ENCODE data around the gene SMARCE1. TPM values are rescaled to one million over a fixed set of nuclear protein-coding genes. Genes with fewer than 3 reads are reported as not detected.
"Not testable (repeated sequence)": the region's sequence is repeated elsewhere in the genome, so short reads cannot be mapped to it uniquely, and the experiment has no call there.

SMARCE1 gene
- total and polyA plus RNA-seq, 2 donors = 109 to 126 TPM

- H3K4me1 ChIP-seq (ENCODE audit: control insufficient read depth in 2 of 2, insufficient read depth in 2 of 2, low read length in 2 of 2) = peaks cover 8 to 65% of the 10 kb centered on the region in 2 donors
- no peaks in the 10 kb centered on the region for H3K36me3 ChIP-seq (ENCODE audit: control insufficient read depth in 2 of 2, insufficient read depth in 2 of 2, low read length in 1 of 2)
- peak overlapping the region; percentile 77 to 90 for H3K27ac ChIP-seq (ENCODE audit: low read depth in 1 of 2, low read length in 1 of 2)
- no peaks in the 10 kb centered on the region for H3K27me3 ChIP-seq (ENCODE audit: control insufficient read depth in 2 of 2, insufficient read depth in 1 of 2, low read length in 1 of 2)
- 67% methylated on average over 20 of the region's 20 CpGs for WGBS
- peak in 1 of 9 donors; percentile 63 for DNase-seq (ENCODE audit: low read depth in 6 of 9, low spot score in 9 of 9)
- no peak overlapping the region for H3K4me3 ChIP-seq (ENCODE audit: low read length in 2 of 2)
- H3K9me3 ChIP-seq (ENCODE audit: control insufficient read depth in 2 of 2, insufficient read depth in 1 of 2, low read length in 1 of 2) = no peaks in the 10 kb centered on the region
These were observed 48.8 kb downstream of the SMARCE1 start for GRCh38 chr17:40598619-40599467.

- WGBS = 86% methylated on average over 5 of the region's 5 CpGs
- H3K4me3 ChIP-seq (ENCODE audit: low read length in 2 of 2) = no peak overlapping the region
- H3K36me3 ChIP-seq (ENCODE audit: control insufficient read depth in 2 of 2, insufficient read depth in 2 of 2, low read length in 1 of 2) = no peaks in the 10 kb centered on the region
- no peak for DNase-seq (ENCODE audit: low read depth in 6 of 9, low spot score in 9 of 9)
- H3K9me3 ChIP-seq (ENCODE audit: control insufficient read depth in 2 of 2, insufficient read depth in 1 of 2, low read length in 1 of 2) = no peaks in the 10 kb centered on the region
- H3K27me3 ChIP-seq (ENCODE audit: control insufficient read depth in 2 of 2, insufficient read depth in 1 of 2, low read length in 1 of 2) = no peaks in the 10 kb centered on the region
- H3K27ac ChIP-seq (ENCODE audit: low read depth in 1 of 2, low read length in 1 of 2) = peak overlapping the region; percentile 77 to 90
- peaks cover 8 to 59% of the 10 kb centered on the region in 2 donors for H3K4me1 ChIP-seq (ENCODE audit: control insufficient read depth in 2 of 2, insufficient read depth in 2 of 2, low read length in 2 of 2)
These were observed 49.4 kb downstream of the SMARCE1 start for GRCh38 chr17:40598301-40598618.

GRCh38 chr17:40597556-40598300, 49.9 kb downstream of the SMARCE1 start:
- Histone ChIP-seq H3K27me3 (ENCODE audit: control insufficient read depth in 2 of 2, insufficient read depth in 1 of 2, low read length in 1 of 2) (no peaks in the 10 kb centered on the region), H3K27ac (ENCODE audit: low read depth in 1 of 2, low read length in 1 of 2) (peak overlapping the region; percentile 90 to 92), H3K4me1 (ENCODE audit: control insufficient read depth in 2 of 2, insufficient read depth in 2 of 2, low read length in 2 of 2) (peaks cover 8 to 54% of the 10 kb centered on the region in 2 donors), H3K9me3 (ENCODE audit: control insufficient read depth in 2 of 2, insufficient read depth in 1 of 2, low read length in 1 of 2) (no peaks in the 10 kb centered on the region), H3K36me3 (ENCODE audit: control insufficient read depth in 2 of 2, insufficient read depth in 2 of 2, low read length in 1 of 2) (no peaks in the 10 kb centered on the region), H3K4me3 (ENCODE audit: low read length in 2 of 2) (no peak overlapping the region)
- DNase-seq (ENCODE audit: low read depth in 6 of 9, low spot score in 9 of 9) = no peak
- WGBS = 91% methylated on average over 9 of the region's 9 CpGs

GRCh38 chr17:40597156-40597555, 50.5 kb downstream of the SMARCE1 start:
- WGBS = 84% methylated on average over 3 of the region's 3 CpGs
- H3K36me3 ChIP-seq (ENCODE audit: control insufficient read depth in 2 of 2, insufficient read depth in 2 of 2, low read length in 1 of 2) = no peaks in the 10 kb centered on the region
- no peaks in the 10 kb centered on the region for H3K27me3 ChIP-seq (ENCODE audit: control insufficient read depth in 2 of 2, insufficient read depth in 1 of 2, low read length in 1 of 2)
- peak overlapping the region; percentile 90 to 92 for H3K27ac ChIP-seq (ENCODE audit: low read depth in 1 of 2, low read length in 1 of 2)
- no peak overlapping the region for H3K4me3 ChIP-seq (ENCODE audit: low read length in 2 of 2)
- H3K4me1 ChIP-seq (ENCODE audit: control insufficient read depth in 2 of 2, insufficient read depth in 2 of 2, low read length in 2 of 2) = peaks cover 8 to 48% of the 10 kb centered on the region in 2 donors
- H3K9me3 ChIP-seq (ENCODE audit: control insufficient read depth in 2 of 2, insufficient read depth in 1 of 2, low read length in 1 of 2) = no peaks in the 10 kb centered on the region
- peak in 1 of 9 donors; percentile 60 for DNase-seq (ENCODE audit: low read depth in 6 of 9, low spot score in 9 of 9)

- Histone ChIP-seq H3K27me3 (ENCODE audit: control insufficient read depth in 2 of 2, insufficient read depth in 1 of 2, low read length in 1 of 2) (no peaks in the 10 kb centered on the region), H3K27ac (ENCODE audit: low read depth in 1 of 2, low read length in 1 of 2) (peak overlapping the region; percentile 76 to 90), H3K9me3 (ENCODE audit: control insufficient read depth in 2 of 2, insufficient read depth in 1 of 2, low read length in 1 of 2) (no peaks in the 10 kb centered on the region), H3K4me3 (ENCODE audit: low read length in 2 of 2) (no peak overlapping the region), H3K36me3 (ENCODE audit: control insufficient read depth in 2 of 2, insufficient read depth in 2 of 2, low read length in 1 of 2) (no peaks in the 10 kb centered on the region), H3K4me1 (ENCODE audit: control insufficient read depth in 2 of 2, insufficient read depth in 2 of 2, low read length in 2 of 2) (peaks cover 8 to 41% of the 10 kb centered on the region in 2 donors)
- DNase-seq (ENCODE audit: low read depth in 6 of 9, low spot score in 9 of 9) = peak in 1 of 9 donors; percentile 51
- WGBS = 77% methylated on average over 7 of the region's 7 CpGs
These were observed 51.2 kb downstream of the SMARCE1 start for GRCh38 chr17:40596261-40596919.

- Histone ChIP-seq H3K4me1 (ENCODE audit: control insufficient read depth in 2 of 2, insufficient read depth in 2 of 2, low read length in 2 of 2) (peaks cover 0 to 2% of the 10 kb centered on the region in 2 donors), H3K27me3 (ENCODE audit: control insufficient read depth in 2 of 2, insufficient read depth in 1 of 2, low read length in 1 of 2) (no peaks in the 10 kb centered on the region), H3K27ac (ENCODE audit: low read depth in 1 of 2, low read length in 1 of 2) (no peak overlapping the region), H3K36me3 (ENCODE audit: control insufficient read depth in 2 of 2, insufficient read depth in 2 of 2, low read length in 1 of 2) (no peaks in the 10 kb centered on the region), H3K4me3 (ENCODE audit: low read length in 2 of 2) (no peak overlapping the region), H3K9me3 (ENCODE audit: control insufficient read depth in 2 of 2, insufficient read depth in 1 of 2, low read length in 1 of 2) (no peaks in the 10 kb centered on the region)
- WGBS = 97% methylated on average over 3 of the region's 3 CpGs
- DNase-seq (ENCODE audit: low read depth in 6 of 9, low spot score in 9 of 9) = no peak
These were observed 56.9 kb downstream of the SMARCE1 start for GRCh38 chr17:40590742-40591141.

- Histone ChIP-seq H3K27ac (ENCODE audit: low read depth in 1 of 2, low read length in 1 of 2) (no peak overlapping the region), H3K36me3 (ENCODE audit: control insufficient read depth in 2 of 2, insufficient read depth in 2 of 2, low read length in 1 of 2) (no peaks in the 10 kb centered on the region)
These were observed 59.1 kb downstream of the SMARCE1 start for GRCh38 chr17:40588552-40588951.

GRCh38 chr17:40586264-40586663, 61.4 kb downstream of the SMARCE1 start:
- H3K27me3 ChIP-seq (ENCODE audit: control insufficient read depth in 2 of 2, insufficient read depth in 1 of 2, low read length in 1 of 2); H3K9me3 ChIP-seq (ENCODE audit: control insufficient read depth in 2 of 2, insufficient read depth in 1 of 2, low read length in 1 of 2); H3K36me3 ChIP-seq (ENCODE audit: control insufficient read depth in 2 of 2, insufficient read depth in 2 of 2, low read length in 1 of 2); DNase-seq (ENCODE audit: low read depth in 6 of 9, low spot score in 9 of 9); H3K4me3 ChIP-seq (ENCODE audit: low read length in 2 of 2); H3K27ac ChIP-seq (ENCODE audit: low read depth in 1 of 2, low read length in 1 of 2): not testable (repeated sequence)
- H3K4me1 ChIP-seq (ENCODE audit: control insufficient read depth in 2 of 2, insufficient read depth in 2 of 2, low read length in 2 of 2) = peaks cover 13 to 19% of the 10 kb centered on the region in 2 donors
- WGBS = 81% methylated on average over 3 of the region's 3 CpGs

More at GRCh38 chr17:40588552-40588951, 59.1 kb downstream of the SMARCE1 start:
- no peaks in the 10 kb centered on the region for H3K27me3 ChIP-seq (ENCODE audit: control insufficient read depth in 2 of 2, insufficient read depth in 1 of 2, low read length in 1 of 2)
- no peak for DNase-seq (ENCODE audit: low read depth in 6 of 9, low spot score in 9 of 9)
- WGBS = 92% methylated on average over 2 of the region's 2 CpGs
- H3K4me3 ChIP-seq (ENCODE audit: low read length in 2 of 2) = no peak overlapping the region
- H3K4me1 ChIP-seq (ENCODE audit: control insufficient read depth in 2 of 2, insufficient read depth in 2 of 2, low read length in 2 of 2) = peaks cover 0 to 2% of the 10 kb centered on the region in 2 donors
- no peaks in the 10 kb centered on the region for H3K9me3 ChIP-seq (ENCODE audit: control insufficient read depth in 2 of 2, insufficient read depth in 1 of 2, low read length in 1 of 2)

GRCh38 chr17:40584950-40585349, 62.7 kb downstream of the SMARCE1 start:
- H3K9me3 ChIP-seq (ENCODE audit: control insufficient read depth in 2 of 2, insufficient read depth in 1 of 2, low read length in 1 of 2); H3K36me3 ChIP-seq (ENCODE audit: control insufficient read depth in 2 of 2, insufficient read depth in 2 of 2, low read length in 1 of 2); H3K27ac ChIP-seq (ENCODE audit: low read depth in 1 of 2, low read length in 1 of 2); DNase-seq (ENCODE audit: low read depth in 6 of 9, low spot score in 9 of 9); H3K27me3 ChIP-seq (ENCODE audit: control insufficient read depth in 2 of 2, insufficient read depth in 1 of 2, low read length in 1 of 2); H3K4me3 ChIP-seq (ENCODE audit: low read length in 2 of 2): not testable (repeated sequence)
- H3K4me1 ChIP-seq (ENCODE audit: control insufficient read depth in 2 of 2, insufficient read depth in 2 of 2, low read length in 2 of 2) = peaks cover 13 to 25% of the 10 kb centered on the region in 2 donors
- WGBS = 97% methylated on average over 2 of the region's 2 CpGs

Data from thymus (tissue), 11 donors.